GM19239 (cell line): ENCODE data around the gene PRXL2B.
"Not testable (repeated sequence)": the region's sequence is repeated elsewhere in the genome, so short reads cannot be mapped to it uniquely, and the experiment has no call there.

ENCODE experiments used
- DNase-seq: peaks from one replicate; pipeline ENCODE4 v3.0.0; 2011; ENCODE audit warnings: low spot score; ENCODE audit not compliant: insufficient read length
- FAIRE-seq: peaks from 2 replicates; lab custom pipeline; 2011; peaks lifted over from hg19 to GRCh38; lab: Jason Lieb, UNC

The PRXL2B gene

GRCh38 chr1:2549367-2550029 is 37.1 kb upstream of the PRXL2B start:
- DNase-seq, FAIRE-seq: not testable (repeated sequence)

- not testable (repeated sequence) for DNase-seq
- FAIRE-seq: peak; percentile 100
Measured at GRCh38 chr1:2550309-2550861, 36.2 kb upstream of the PRXL2B start.

GRCh38 chr1:2551544-2551943 is 35.0 kb upstream of the PRXL2B start:
- DNase-seq, FAIRE-seq: not testable (repeated sequence)

- no peak for FAIRE-seq
Measured at GRCh38 chr1:2552189-2552588, 34.4 kb upstream of the PRXL2B start.

GRCh38 chr1:2553076-2553475 is 33.5 kb upstream of the PRXL2B start:
- DNase-seq: not testable (repeated sequence)

More at GRCh38 chr1:2552189-2552588, 34.4 kb upstream of the PRXL2B start:
- DNase-seq: no peak

GRCh38 chr1:2553871-2554620 is 32.5 kb upstream of the PRXL2B start:
- DNase-seq (no peak), FAIRE-seq (no peak)

More at GRCh38 chr1:2553076-2553475, 33.5 kb upstream of the PRXL2B start:
- peak; percentile 23 for FAIRE-seq

GRCh38 chr1:2554621-2555387 is 31.8 kb upstream of the PRXL2B start:
- DNase-seq: no peak
- FAIRE-seq: no peak

GRCh38 chr1:2555634-2556276 is 30.8 kb upstream of the PRXL2B start:
- FAIRE-seq (peak; percentile 94), DNase-seq (peak; percentile 68)

GRCh38 chr1:2556277-2556677 is 30.3 kb upstream of the PRXL2B start, which contains the start of gene TNFRSF14:
TNFRSF14 (plus strand) TSS chr1:2556371; CDS start chr1:2556665, 294 bp downstream.
- FAIRE-seq: no peak

GRCh38 chr1:2556678-2557481 is 29.7 kb upstream of the PRXL2B start:
- FAIRE-seq (peak; percentile 70), DNase-seq (peak; percentile 87)

More at GRCh38 chr1:2556277-2556677, 30.3 kb upstream of the PRXL2B start, which contains the start of gene TNFRSF14:
- peak; percentile 96 for DNase-seq

- no peak for DNase-seq
- no peak for FAIRE-seq
Measured at GRCh38 chr1:2557482-2558400, 28.8 kb upstream of the PRXL2B start.

- FAIRE-seq (no peak), DNase-seq (no peak)
Measured at GRCh38 chr1:2558420-2558819, 28.2 kb upstream of the PRXL2B start.

- DNase-seq: no peak
- no peak for FAIRE-seq
Measured at GRCh38 chr1:2558861-2559260, 27.7 kb upstream of the PRXL2B start.

GRCh38 chr1:2559509-2560298 is 26.9 kb upstream of the PRXL2B start:
- DNase-seq: no peak
- FAIRE-seq: no peak

GRCh38 chr1:2560299-2561073 is 26.1 kb upstream of the PRXL2B start:
- FAIRE-seq (no peak), DNase-seq (no peak)

- DNase-seq (no peak), FAIRE-seq (no peak)
Measured at GRCh38 chr1:2561446-2561845, 25.1 kb upstream of the PRXL2B start.
